SK-N-SH (cell line): ENCODE results near the gene CLCN2. TPM values are rescaled to one million over a fixed set of nuclear protein-coding genes. Genes with fewer than 3 reads are reported as not detected.

Experiments
- CTCF ChIA-PET: fragments of 300-600, 350-600 bp; formaldehyde crosslinking; extraction: SDS; loops from one replicate; lab custom pipeline; 2021; lab: Yijun Ruan, JAX
- POLR2A ChIA-PET: fragments of 350-600 bp; sonication (Branson Sonifier 250); formaldehyde crosslinking; extraction: SDS; loops from one replicate; lab custom pipeline; 2020; ENCODE audit warnings: antibody characterized with exemption, inconsistent platforms; lab: Yijun Ruan, JAX
- DNase-seq: peaks from one replicate; pipeline ENCODE4 v3.0.0; 2012
- H2AFZ ChIP-seq: fragments of 200-600 bp; sonication (generic); 2 replicates; pipeline ENCODE4 v1.8.1; 2016; ENCODE audit warnings: antibody characterized with exemption, mild to moderate bottlenecking, low read depth
- H3F3A ChIP-seq: fragments of 200-600 bp; sonication (generic); replicated peaks from 2 replicates; pipeline ENCODE3; 2016; ENCODE audit warnings: antibody characterized with exemption, mild to moderate bottlenecking; ENCODE audit not compliant: insufficient read depth
- H3K27ac ChIP-seq, 2 experiments: fragments of 200-500 bp in 1 of 2; fragments of 200-600 bp in 1 of 2; sonication (Bioruptor generic) in 1 of 2; sonication (generic), shearing (Covaris generic) in 1 of 2; 2 replicates each; pipeline versions ENCODE4 v1.5.1 to v1.6.1; 2014 to 2016; ENCODE audit warnings: low read depth in 2 of 2, inconsistent platforms in 1 of 2, low read length in 1 of 2, mild to moderate bottlenecking in 1 of 2, mixed read lengths in 1 of 2
- H3K27me3 ChIP-seq: fragments of 200-600 bp; sonication (generic), shearing (Covaris generic); 2 replicates; pipeline ENCODE4 v1.6.1; 2016; ENCODE audit warnings: mixed run types; ENCODE audit not compliant: insufficient read depth
- H3K36me3 ChIP-seq, 2 experiments: fragments of 200-500 bp in 1 of 2; fragments of 200-600 bp in 1 of 2; sonication (Bioruptor generic) in 1 of 2; sonication (generic) in 1 of 2; replicated peaks in 1 of 2; 2 replicates each; pipeline versions ENCODE3 to v1.5.1; 2014 to 2016; ENCODE audit warnings: low read length in 1 of 2, mild to moderate bottlenecking in 1 of 2; ENCODE audit not compliant: insufficient read depth in 2 of 2, control insufficient read depth in 1 of 2
- H3K4me1 ChIP-seq, 2 experiments: fragments of 200-500 bp in 1 of 2; fragments of 200-600 bp in 1 of 2; sonication (Bioruptor generic) in 1 of 2; sonication (generic), shearing (Covaris generic) in 1 of 2; 2 replicates each; pipeline versions ENCODE4 v1.5.1 to v1.6.1; 2014 to 2016; ENCODE audit warnings: low read depth in 1 of 2, low read length in 1 of 2, mixed run types in 1 of 2; ENCODE audit not compliant: insufficient read depth in 2 of 2, control insufficient read depth in 1 of 2
- H3K4me2 ChIP-seq: fragments of 200-600 bp; sonication (generic), shearing (Covaris generic); 2 replicates; pipeline ENCODE4 v1.6.1; 2017; ENCODE audit warnings: mixed run types
- H3K4me3 ChIP-seq, 2 experiments: fragments of 200-500 bp in 1 of 2; fragments of 200-600 bp in 1 of 2; sonication (Bioruptor generic) in 1 of 2; sonication (generic), shearing (Covaris generic) in 1 of 2; 2 replicates each; pipeline versions ENCODE4 v1.5.1 to v1.8.1; 2014 to 2016; ENCODE audit warnings: low read depth in 2 of 2, inconsistent platforms in 1 of 2, low read length in 1 of 2, mild to moderate bottlenecking in 1 of 2, mixed read lengths in 1 of 2, moderate library complexity in 1 of 2
- H3K79me2 ChIP-seq: fragments of 200-600 bp; sonication (generic); 2 replicates; pipeline ENCODE4 v1.8.1; 2017; ENCODE audit warnings: mild to moderate bottlenecking; ENCODE audit not compliant: insufficient read depth
- H3K9ac ChIP-seq: fragments of 200-600 bp; sonication (generic); 2 replicates; pipeline ENCODE4 v1.6.1; 2017; ENCODE audit warnings: mixed run types
- H3K9me2 ChIP-seq: fragments of 200-600 bp; sonication (generic); 2 replicates; pipeline ENCODE4 v1.6.1; 2017; ENCODE audit warnings: mixed run types
- H3K9me3 ChIP-seq: fragments of 200-600 bp; sonication (generic); 2 replicates; pipeline ENCODE4 v1.6.1; 2017; ENCODE audit warnings: mixed run types, mild to moderate bottlenecking, moderate library complexity
- H4K20me1 ChIP-seq: fragments of 200-600 bp; sonication (generic); 2 replicates; pipeline ENCODE4 v1.6.1; 2017; ENCODE audit warnings: mild to moderate bottlenecking, mixed run types; ENCODE audit not compliant: insufficient read depth
- CHD2 ChIP-seq: fragments of 150-350 bp; IDR thresholded peaks from 2 replicates; pipeline ENCODE4 v1.6.1; 2018; ENCODE audit warnings: low read length; ENCODE audit not compliant: partially characterized antibody
- JUND ChIP-seq: IDR thresholded peaks from 2 replicates; pipeline ENCODE4 v1.4.0; 2012
- MEF2A ChIP-seq: IDR thresholded peaks from 2 replicates; pipeline ENCODE4 v1.4.0; 2012; ENCODE audit warnings: low read depth, borderline replicate concordance
- TAF1 ChIP-seq: IDR thresholded peaks from 2 replicates; pipeline ENCODE4 v1.6.1; 2012; ENCODE audit warnings: low read depth, mild to moderate bottlenecking, low read length, moderate library complexity, borderline replicate concordance
- YY1 ChIP-seq: IDR thresholded peaks from 2 replicates; pipeline ENCODE4 v1.4.0; 2012; ENCODE audit warnings: low read depth, mild to moderate bottlenecking
- WGBS: methylation state at CpG from one replicate; pipeline ENCODE4 v1.1.6; 2017; ENCODE audit warnings: low lambda C conversion rate; 5-methylcytosine and 5-hydroxymethylcytosine counted together
- polyA plus RNA-seq, 3 experiments: library from polyadenylated mRNA; depleted of rRNA; stranded (reverse); fragments of >200 nt; gene quantifications; 2 replicates each; pipeline ENCODE4 v1.2.3, GENCODE V29; 2012
- TF ChIP-seq, protein P1 (sequence below): fragments of 150-350 bp; IDR thresholded peaks from 2 replicates; pipeline ENCODE4 v1.6.1; 2016; ENCODE audit warnings: mild to moderate bottlenecking, low read depth, low read length
- TF ChIP-seq, protein P2 (sequence below): IDR thresholded peaks from 2 replicates; pipeline ENCODE4; 2012
- TF ChIP-seq, protein P3 (sequence below): IDR thresholded peaks from 2 replicates; pipeline ENCODE4 v1.4.0; 2012; ENCODE audit warnings: low read depth, borderline replicate concordance
- TF ChIP-seq, protein P4 (sequence below): fragments of 200-600 bp; sonication (generic); IDR thresholded peaks from 2 replicates; pipeline ENCODE4 v1.6.1; 2017; ENCODE audit warnings: antibody characterized with exemption, mild to moderate bottlenecking, moderate library complexity

CLCN2 gene
- polyA plus RNA-seq, 1 of the 3 experiments (the other 2 are of a cell fraction), result 9.1 TPM

DNA sequence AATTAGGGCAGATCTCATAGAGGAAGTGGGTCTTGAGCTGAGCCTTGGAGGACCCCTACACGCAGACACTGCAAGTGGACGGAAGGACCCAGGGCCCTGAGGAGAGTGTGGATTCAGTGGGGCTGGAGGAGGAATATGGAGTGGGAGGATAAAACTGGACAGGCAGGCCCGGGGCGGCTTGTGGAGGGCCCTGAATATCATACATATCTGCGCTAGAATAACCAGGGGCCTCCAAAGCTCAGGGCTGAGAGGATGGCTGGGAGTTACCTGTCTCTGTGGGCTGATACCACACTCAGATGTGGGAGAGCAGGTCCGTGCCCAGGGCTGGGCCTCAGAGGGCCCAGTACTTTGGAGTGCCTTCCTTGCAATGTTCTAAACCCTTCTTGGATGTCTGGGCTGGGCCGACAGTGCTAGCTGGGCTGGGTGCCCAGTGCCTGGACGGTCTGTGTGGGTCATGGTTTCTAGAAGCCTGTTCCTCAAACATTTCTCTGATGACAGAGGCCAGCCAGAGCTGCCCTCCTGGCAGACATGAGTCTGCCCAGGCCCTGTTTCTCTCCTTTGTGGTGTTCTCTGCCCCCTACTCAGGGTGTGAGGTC is 48.0 kb upstream of the CLCN2 start:
- ChIA-PET CTCF (interaction anchor here (0.6 to 0.7 kb wide), 2 partner anchors 38 to 368 kb away, joined by 3 read pairs; no protein-coding TSS in a partner anchor), POLR2A (no interaction called here)
- Histone ChIP-seq H3K27ac (no peak overlapping the region), H3K4me3 (no peak overlapping the region), H3K9ac (no peak overlapping the region), H3K36me3 (no peaks in the 10 kb centered on the region), H3K4me2 (no peak overlapping the region), H3K9me3 (no peaks in the 10 kb centered on the region), H3K9me2 (no peaks in the 10 kb centered on the region), H3K4me1 (no peaks in the 10 kb centered on the region), H3F3A (no peaks in the 10 kb centered on the region), H3K27me3 (no peaks in the 10 kb centered on the region), H4K20me1 (no peaks in the 10 kb centered on the region), H3K79me2 (no peaks in the 10 kb centered on the region), H2AFZ (no peak overlapping the region)
- WGBS, result 88% methylated on average over 5 of the region's 8 CpGs
- DNase-seq, result no peak
- TF ChIP-seq JUND (no peak), CHD2 (no peak), MEF2A (no peak), TAF1 (no peak), YY1 (no peak)
- TF ChIP-seq, protein P1, sequence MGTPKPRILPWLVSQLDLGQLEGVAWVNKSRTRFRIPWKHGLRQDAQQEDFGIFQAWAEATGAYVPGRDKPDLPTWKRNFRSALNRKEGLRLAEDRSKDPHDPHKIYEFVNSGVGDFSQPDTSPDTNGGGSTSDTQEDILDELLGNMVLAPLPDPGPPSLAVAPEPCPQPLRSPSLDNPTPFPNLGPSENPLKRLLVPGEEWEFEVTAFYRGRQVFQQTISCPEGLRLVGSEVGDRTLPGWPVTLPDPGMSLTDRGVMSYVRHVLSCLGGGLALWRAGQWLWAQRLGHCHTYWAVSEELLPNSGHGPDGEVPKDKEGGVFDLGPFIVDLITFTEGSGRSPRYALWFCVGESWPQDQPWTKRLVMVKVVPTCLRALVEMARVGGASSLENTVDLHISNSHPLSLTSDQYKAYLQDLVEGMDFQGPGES, result no peak
- TF ChIP-seq, protein P2, sequence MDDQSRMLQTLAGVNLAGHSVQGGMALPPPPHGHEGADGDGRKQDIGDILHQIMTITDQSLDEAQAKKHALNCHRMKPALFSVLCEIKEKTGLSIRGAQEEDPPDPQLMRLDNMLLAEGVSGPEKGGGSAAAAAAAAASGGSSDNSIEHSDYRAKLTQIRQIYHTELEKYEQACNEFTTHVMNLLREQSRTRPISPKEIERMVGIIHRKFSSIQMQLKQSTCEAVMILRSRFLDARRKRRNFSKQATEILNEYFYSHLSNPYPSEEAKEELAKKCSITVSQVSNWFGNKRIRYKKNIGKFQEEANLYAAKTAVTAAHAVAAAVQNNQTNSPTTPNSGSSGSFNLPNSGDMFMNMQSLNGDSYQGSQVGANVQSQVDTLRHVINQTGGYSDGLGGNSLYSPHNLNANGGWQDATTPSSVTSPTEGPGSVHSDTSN, result no peak
- TF ChIP-seq, protein P3, sequence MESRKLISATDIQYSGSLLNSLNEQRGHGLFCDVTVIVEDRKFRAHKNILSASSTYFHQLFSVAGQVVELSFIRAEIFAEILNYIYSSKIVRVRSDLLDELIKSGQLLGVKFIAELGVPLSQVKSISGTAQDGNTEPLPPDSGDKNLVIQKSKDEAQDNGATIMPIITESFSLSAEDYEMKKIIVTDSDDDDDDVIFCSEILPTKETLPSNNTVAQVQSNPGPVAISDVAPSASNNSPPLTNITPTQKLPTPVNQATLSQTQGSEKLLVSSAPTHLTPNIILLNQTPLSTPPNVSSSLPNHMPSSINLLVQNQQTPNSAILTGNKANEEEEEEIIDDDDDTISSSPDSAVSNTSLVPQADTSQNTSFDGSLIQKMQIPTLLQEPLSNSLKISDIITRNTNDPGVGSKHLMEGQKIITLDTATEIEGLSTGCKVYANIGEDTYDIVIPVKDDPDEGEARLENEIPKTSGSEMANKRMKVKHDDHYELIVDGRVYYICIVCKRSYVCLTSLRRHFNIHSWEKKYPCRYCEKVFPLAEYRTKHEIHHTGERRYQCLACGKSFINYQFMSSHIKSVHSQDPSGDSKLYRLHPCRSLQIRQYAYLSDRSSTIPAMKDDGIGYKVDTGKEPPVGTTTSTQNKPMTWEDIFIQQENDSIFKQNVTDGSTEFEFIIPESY, result no peak
- TF ChIP-seq, protein P4, sequence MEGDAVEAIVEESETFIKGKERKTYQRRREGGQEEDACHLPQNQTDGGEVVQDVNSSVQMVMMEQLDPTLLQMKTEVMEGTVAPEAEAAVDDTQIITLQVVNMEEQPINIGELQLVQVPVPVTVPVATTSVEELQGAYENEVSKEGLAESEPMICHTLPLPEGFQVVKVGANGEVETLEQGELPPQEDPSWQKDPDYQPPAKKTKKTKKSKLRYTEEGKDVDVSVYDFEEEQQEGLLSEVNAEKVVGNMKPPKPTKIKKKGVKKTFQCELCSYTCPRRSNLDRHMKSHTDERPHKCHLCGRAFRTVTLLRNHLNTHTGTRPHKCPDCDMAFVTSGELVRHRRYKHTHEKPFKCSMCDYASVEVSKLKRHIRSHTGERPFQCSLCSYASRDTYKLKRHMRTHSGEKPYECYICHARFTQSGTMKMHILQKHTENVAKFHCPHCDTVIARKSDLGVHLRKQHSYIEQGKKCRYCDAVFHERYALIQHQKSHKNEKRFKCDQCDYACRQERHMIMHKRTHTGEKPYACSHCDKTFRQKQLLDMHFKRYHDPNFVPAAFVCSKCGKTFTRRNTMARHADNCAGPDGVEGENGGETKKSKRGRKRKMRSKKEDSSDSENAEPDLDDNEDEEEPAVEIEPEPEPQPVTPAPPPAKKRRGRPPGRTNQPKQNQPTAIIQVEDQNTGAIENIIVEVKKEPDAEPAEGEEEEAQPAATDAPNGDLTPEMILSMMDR, result no peak
